ENCODE data around the gene ARIH2. TPM values are rescaled to one million over a fixed set of nuclear protein-coding genes. Genes with fewer than 3 reads are reported as not detected.

Gene ARIH2
- total and polyA plus RNA-seq, 2 of the 8 experiments (the other 6 are each of a cell fraction or from before 2014, with no cell fraction given) = 72.9 to 136 TPM

DNA sequence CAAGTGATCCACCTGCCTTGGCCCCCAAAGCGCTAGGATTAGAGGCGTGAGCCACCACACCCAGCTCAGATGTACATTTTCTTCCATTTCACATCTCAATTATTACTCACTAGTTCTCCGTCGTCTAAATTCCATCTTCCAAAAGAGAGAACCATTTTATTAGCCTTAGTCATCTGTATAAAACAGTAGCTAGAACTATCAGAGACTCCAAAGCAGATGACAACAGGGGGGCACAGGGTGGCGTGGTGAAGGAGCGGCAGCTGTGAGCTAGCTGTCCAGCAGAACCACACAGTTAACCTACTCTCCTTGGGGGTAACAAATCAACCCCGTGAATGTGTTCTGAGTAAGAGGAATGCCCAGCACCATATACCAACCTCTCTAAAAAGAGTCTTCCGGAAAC is 27.0 kb upstream of the ARIH2 start (continued):
- TF ChIP-seq CBX5 (IDR thresholded peaks at IDR 0.05; ENCODE audit: low read depth, low read length) (no peak), CTBP2 (IDR thresholded peaks at IDR 0.05; ENCODE audit: borderline replicate concordance, insufficient read depth, insufficient read length, low read length) (no peak), RXRA (IDR thresholded peaks at IDR 0.05; ENCODE audit: insufficient read depth, low read depth, low read length) (no peak), TBP (IDR thresholded peaks at IDR 0.05; ENCODE audit: low read depth, low read length) (no peak), POU5F1 (IDR thresholded peaks at IDR 0.05; ENCODE audit: low read depth, low read length) (no peak)

All from H1 (cell line).